Stimulated activated CD4-positive, alpha-beta T cell treated with anti-CD3 and anti-CD28 coated beads, TNF-alpha, amount 100 ng/mL, for 24 hours (primary cell): Measurements from ENCODE around the gene HIVEP3.

Source experiments
- DNase-seq, 3 experiments: peaks; one replicate each; pipeline ENCODE4 v3.0.0-alpha.2; 2020; ENCODE audit warnings: low read depth in 3 of 3

The HIVEP3 gene

DNA sequence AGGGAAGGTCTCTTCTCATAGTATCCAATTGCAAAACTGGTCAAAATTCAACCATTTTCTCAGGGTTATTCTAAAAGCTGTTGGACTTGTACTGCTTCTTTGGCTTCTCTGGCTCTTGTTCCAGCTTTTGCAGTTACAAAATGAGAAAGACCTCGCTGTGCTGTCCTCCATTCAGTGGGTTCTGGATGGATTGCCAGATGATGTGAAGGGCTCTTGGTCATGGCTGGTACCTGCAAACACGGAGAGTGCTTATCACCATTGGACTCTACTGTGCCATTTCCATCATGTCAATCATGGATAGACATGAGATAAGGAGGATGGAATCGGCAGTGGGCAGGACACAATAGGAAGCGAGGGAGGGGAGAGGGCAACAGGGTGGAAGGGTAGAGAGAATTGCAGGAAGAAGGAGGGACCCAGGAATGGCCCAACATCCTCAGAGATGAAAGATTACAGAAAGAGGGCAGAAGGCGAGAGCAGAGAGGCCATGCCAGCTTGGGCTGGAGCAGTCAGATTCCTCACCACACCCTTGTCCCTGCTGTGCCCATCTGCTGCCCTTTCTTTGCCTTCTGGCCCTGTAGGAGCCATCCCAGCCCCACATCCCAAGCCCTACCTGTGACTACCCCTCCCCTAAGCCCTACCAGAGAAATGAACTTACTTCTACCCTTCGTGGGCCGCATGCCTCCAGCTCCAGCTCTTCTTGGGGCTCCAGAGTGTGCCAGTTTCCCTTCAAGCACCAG is 70.3 kb downstream of the HIVEP3 start:
- no peak for DNase-seq

GRCh38 chr1:41847733-41848132 is 71.0 kb downstream of the HIVEP3 start:
- no peak for DNase-seq

DNA sequence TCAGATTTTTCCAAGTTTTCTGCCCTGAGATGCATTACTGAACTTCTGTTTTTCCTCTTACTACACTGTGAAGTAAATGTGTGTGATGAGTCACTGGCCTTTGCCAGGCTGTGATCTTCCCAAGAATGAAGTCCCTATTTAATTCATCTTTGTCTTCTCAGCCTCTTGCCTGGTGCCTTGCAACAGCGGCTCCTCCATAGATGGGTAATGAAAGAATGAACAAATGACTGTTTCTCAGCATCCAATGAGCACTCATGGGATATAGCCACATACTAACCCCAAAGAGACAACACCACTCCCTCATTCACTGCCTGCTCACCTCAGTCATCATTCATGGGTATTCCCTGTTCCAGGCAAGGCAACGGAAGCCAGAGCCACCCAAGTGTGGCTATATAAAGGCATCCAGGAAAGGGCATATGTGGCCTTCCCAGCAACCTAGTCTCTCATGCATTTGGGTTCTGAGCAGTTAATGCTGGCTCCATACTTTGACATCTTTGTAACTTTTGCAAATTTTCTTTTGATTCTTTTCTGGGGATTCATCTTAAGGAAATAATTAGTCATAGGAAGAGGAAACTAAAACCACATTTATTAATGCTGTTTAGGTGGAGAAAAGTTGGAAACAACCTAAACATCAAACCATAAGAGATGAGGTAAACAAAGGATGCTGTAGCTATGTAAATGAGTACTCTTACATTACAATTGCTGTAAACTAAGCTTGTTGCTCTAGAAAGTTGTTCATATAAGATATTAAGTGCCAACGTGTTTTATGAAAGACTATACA is 71.9 kb downstream of the HIVEP3 start:
- DNase-seq: no peak

DNA sequence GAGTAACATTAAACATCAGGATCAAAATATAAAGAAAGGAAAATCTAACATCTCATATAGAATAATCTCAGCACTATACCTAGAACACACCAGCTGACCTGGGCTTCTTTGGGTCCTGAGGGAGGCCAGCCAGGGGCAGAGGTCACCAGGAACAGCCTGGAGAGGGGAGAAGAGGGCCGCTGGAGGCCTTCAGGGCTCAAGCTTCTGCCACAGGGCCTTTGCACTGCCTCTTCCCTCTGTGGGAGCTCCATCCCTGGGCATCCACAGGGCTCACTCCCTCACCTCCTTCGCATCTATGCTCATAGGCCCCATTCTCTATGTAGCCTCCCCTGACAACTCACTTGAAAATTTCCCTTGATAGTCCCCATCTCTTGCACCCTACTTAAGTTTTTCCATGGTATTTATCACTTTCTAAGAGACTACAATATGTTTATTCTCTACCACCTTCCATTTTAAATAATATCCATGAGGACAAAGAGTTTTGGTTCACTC is 73.9 kb downstream of the HIVEP3 start:
- no peak for DNase-seq

- no peak for DNase-seq
Observed at GRCh38 chr1:41844255-41844654, 74.5 kb downstream of the HIVEP3 start.

GRCh38 chr1:41842993-41843755 is 75.5 kb downstream of the HIVEP3 start:
- DNase-seq: no peak

GRCh38 chr1:41842326-41842725 is 76.4 kb downstream of the HIVEP3 start:
- no peak for DNase-seq

GRCh38 chr1:41840592-41841246 is 78.0 kb downstream of the HIVEP3 start:
- DNase-seq: no peak

DNA sequence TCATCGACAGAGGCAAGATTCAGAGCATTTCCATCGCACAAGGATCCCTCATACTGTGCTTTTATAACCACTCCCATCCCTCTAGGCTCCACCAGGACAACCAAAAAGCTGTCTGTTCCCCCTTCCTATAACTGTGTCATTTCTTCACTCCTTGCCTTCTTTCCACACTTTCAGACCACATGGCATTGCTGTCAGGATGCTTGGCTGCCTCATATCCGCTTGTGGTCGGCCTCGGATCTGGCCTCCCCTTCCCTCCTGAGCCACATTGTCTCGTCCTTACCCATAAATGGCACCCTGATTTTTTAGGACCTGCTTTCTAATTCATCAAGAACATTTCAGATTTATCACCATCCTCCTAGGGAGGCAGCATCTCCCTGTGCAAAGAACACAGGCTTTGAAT is 80.5 kb downstream of the HIVEP3 start:
- no peak for DNase-seq

DNA sequence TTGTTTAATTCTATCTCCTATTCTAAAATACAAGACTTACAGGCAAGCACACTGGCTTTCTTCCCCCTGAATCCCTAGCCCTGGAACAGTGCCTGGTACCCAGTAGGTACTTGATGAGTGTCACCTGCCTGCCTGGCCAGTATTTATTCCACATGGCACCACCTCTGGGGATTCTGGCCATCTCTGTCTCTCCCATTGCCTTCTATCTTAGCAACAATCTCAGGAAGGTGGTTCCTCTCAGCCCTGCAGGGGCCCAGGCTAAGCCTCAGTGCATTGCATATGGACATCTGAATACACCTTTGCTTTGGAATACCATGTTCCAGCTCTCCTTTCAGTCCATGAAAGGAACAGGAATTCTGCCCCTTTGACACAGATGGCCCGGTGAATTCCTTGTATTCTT is 81.0 kb downstream of the HIVEP3 start:
- DNase-seq: no peak

DNA sequence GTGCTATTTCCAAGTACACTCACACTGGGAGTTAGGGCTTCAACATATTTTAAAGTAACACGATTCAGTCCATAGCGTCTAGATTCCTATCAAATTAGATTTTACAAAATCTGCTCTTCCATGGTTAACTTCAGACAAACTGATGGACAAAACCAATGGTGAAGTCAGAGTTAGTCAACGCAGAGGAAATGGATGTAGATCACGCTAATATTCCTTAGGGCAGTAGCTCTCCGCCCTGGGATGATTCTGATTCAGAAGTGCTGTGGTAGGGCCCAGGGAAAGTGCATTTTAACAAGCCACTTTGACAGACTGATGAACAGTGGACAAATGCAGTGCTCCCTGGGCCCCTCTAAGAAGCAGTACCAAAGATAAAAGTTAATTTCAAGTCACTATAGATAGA is 83.2 kb downstream of the HIVEP3 start:
- DNase-seq: no peak

DNA sequence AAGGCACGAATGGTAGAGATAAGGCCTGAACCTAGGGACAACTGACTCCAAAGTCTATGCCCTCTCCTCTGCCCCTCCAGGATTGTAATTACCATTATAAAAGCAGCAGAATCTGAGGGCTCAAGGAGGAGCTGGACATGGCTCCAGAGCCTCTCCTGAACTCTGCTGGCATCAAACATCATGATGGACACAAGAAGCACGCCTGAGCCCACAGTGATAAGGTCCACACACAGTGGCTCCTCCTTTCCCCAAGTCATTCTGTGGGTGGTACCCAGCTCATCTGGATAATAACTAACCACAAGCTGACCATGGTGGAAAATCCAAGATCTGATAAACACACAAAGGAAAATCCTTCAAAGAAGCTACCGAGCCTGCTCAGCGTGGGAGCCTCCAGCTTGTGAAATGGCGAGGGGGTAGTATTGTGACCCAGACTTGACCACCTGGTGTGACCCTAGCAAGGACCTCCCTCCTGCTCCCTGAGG is 85.2 kb downstream of the HIVEP3 start:
- no peak for DNase-seq

- DNase-seq: no peak
Observed at GRCh38 chr1:41830726-41831125, 88.0 kb downstream of the HIVEP3 start.

- DNase-seq: no peak
Observed at GRCh38 chr1:41827991-41828570, 90.6 kb downstream of the HIVEP3 start.

- DNase-seq: no peak
Observed at GRCh38 chr1:41823471-41823870, 95.3 kb downstream of the HIVEP3 start.

GRCh38 chr1:41822866-41823265 is 95.9 kb downstream of the HIVEP3 start:
- DNase-seq: no peak

DNA sequence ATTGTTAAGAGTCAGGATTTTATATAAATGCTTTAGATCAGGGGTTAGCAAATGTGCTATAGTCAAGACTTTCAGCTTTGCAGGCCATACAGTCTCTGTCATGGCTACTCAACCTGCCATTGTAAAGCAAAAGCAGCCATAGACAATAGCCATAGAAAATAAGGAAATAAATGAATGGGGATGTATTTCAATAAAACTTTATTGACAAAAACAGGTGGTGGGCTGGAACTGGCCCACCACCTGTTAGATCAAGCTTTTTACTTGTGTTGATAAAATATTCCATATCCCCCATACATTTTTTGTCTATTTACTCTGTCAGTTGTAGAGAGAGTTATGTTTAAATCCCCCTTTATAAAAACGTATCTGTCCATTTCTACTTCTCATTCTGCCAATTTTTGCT is 98.9 kb downstream of the HIVEP3 start:
- no peak for DNase-seq

- DNase-seq: no peak
Observed at GRCh38 chr1:41819069-41819468, 99.7 kb downstream of the HIVEP3 start.

GRCh38 chr1:41816061-41816460 is 102.7 kb downstream of the HIVEP3 start:
- DNase-seq: no peak

DNA sequence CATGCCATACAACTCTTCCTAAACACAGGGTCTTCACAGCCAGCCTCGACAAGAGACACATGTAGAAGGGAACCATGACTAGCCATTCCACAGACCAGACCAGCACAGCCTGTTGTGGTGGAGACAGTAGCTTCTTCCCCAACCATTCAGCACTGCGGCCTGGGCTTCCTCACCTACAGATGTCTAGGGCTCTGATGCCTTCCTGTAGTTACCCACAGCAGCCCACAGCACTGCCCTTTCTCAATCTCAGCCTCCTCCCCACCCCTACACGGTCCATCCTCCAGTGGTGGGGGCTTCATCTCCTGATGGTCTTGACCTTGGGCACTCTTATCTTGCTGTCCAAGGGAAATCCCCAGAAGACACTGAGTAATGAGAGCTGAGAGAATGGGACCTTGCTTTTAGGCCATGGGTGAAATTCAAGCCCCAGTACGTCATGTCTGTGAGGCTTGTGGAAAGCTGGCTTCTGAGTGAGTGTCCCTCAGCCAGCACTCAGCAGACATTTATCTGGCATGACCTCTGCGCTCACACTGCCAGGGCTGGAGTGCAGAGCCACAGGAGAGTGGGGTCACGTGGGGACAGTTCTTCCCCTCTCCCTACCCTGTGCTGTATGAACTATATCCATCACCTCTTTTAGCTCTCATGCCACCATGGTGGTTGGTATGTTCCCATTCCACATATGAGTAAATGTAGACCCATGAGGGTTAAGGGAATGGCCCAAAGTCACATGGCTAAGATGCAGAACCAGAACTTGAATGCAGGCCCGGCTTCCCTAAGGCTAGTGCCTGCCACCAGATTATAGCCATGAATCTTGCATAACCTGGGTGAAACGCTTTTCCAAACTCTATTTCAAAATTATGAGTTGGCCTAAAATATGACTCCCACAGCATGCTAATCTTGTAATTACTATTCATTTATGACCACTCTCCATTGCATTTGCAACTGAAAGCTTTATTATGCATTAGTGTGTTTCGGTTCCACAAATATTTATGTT is 104.7 kb downstream of the HIVEP3 start:
- no peak for DNase-seq
